HT1080 (cell line): Measurements from ENCODE around the gene KIRREL3. TPM values are rescaled to one million over a fixed set of nuclear protein-coding genes. Genes with fewer than 3 reads are reported as not detected.

Source experiments
- DNase-seq: peaks from one replicate; pipeline ENCODE4 v3.0.0-alpha.2; 2015; ENCODE audit warnings: low read depth
- total RNA-seq: library from RNA; depleted of rRNA; stranded (reverse); fragments of >200 nt; shearing (Covaris generic); gene quantifications from 2 replicates; pipeline ENCODE4 v1.2.3, GENCODE V29; 2014

Gene KIRREL3
- total RNA-seq, 1 experiment from 2014 or later, result 1.7 TPM

- DNase-seq, result no peak
Observed at GRCh38 chr11:126746443-126746842, 254.1 kb downstream of the KIRREL3 start.

GRCh38 chr11:126744699-126745098 lies 255.9 kb downstream of the KIRREL3 start:
- DNase-seq, result no peak

- no peak for DNase-seq
Observed at GRCh38 chr11:126743628-126744027, 256.9 kb downstream of the KIRREL3 start.

- no peak for DNase-seq
Observed at GRCh38 chr11:126742582-126742981, 258.0 kb downstream of the KIRREL3 start.

GRCh38 chr11:126740846-126741245 lies 259.7 kb downstream of the KIRREL3 start:
- DNase-seq, result no peak

- DNase-seq, result no peak
Observed at GRCh38 chr11:126739499-126740145, 260.9 kb downstream of the KIRREL3 start.

GRCh38 chr11:126738295-126739031 lies 262.1 kb downstream of the KIRREL3 start:
- DNase-seq, result no peak

GRCh38 chr11:126736682-126737572 lies 263.6 kb downstream of the KIRREL3 start:
- DNase-seq, result no peak

GRCh38 chr11:126734752-126735151 lies 265.8 kb downstream of the KIRREL3 start:
- no peak for DNase-seq

- DNase-seq, result no peak
Observed at GRCh38 chr11:126733685-126734084, 266.9 kb downstream of the KIRREL3 start.

GRCh38 chr11:126732981-126733380 lies 267.6 kb downstream of the KIRREL3 start:
- no peak for DNase-seq

GRCh38 chr11:126731576-126732142 lies 268.9 kb downstream of the KIRREL3 start:
- DNase-seq, result no peak

- DNase-seq, result no peak
Observed at GRCh38 chr11:126727381-126727780, 273.2 kb downstream of the KIRREL3 start.

GRCh38 chr11:126725521-126725920 lies 275.0 kb downstream of the KIRREL3 start:
- no peak for DNase-seq

- DNase-seq, result no peak
Observed at GRCh38 chr11:126725043-126725442, 275.5 kb downstream of the KIRREL3 start.

- no peak for DNase-seq
Observed at GRCh38 chr11:126723665-126724045, 276.9 kb downstream of the KIRREL3 start.

- no peak for DNase-seq
Observed at GRCh38 chr11:126722956-126723664, 277.5 kb downstream of the KIRREL3 start.

- no peak for DNase-seq
Observed at GRCh38 chr11:126722006-126722736, 278.4 kb downstream of the KIRREL3 start.

GRCh38 chr11:126720539-126721235 lies 279.9 kb downstream of the KIRREL3 start:
- DNase-seq, result no peak

- no peak for DNase-seq
Observed at GRCh38 chr11:126719740-126720139, 280.8 kb downstream of the KIRREL3 start.
